ENCODE data around the gene MED26. TPM values are rescaled to one million over a fixed set of nuclear protein-coding genes. Genes with fewer than 3 reads are reported as not detected.

MED26 gene
- total and polyA plus RNA-seq, 2 experiments from 2014 or later = 7.4 to 15.4 TPM

DNA sequence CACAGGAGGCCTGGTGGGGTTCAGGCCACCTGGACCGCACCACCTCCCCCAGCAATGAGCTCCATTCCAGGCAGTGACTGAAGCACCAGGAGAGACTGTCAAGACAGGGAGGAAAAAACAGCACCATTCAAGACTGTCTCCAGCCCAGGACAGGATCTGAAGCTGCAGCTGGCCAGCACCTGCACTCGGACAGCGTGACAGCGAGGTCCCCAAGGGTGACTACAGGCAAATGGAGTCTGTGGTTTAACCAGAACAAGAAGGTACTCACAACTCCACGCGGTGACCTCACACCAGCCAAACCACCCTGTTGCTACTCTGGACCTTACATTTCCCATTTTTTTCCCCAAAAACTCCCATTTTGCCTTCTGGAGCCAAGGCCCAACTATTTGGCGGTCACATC is 9.8 kb downstream of the MED26 start:
- Histone ChIP-seq H3K36me3 (ENCODE audit: insufficient read depth) (no peaks in the 10 kb centered on the region), H3K4me2 (no peak overlapping the region), H3K9me2 (ENCODE audit: insufficient read depth) (0 out of 2 replicates have a peak, but pooled peaks cover 6% of the 10 kb centered on the region), H3K27me3 (ENCODE audit: insufficient read depth) (no peaks in the 10 kb centered on the region), H3K79me2 (replicated peaks; ENCODE audit: insufficient read depth) (peaks cover 100% of the 10 kb centered on the region), H3K27ac (ENCODE audit: low read depth) (no peak overlapping the region), H3K4me1 (ENCODE audit: insufficient read depth) (peaks cover 6% of the 10 kb centered on the region; the same call in 1 of the 2 replicates), H3K4me3 (no peak overlapping the region), H3F3A (replicated peaks; ENCODE audit: low read depth) (no peaks in the 10 kb centered on the region), H4K20me1 (replicated peaks; ENCODE audit: insufficient read depth) (peaks cover 60% of the 10 kb centered on the region), H2AFZ (no peak overlapping the region)
- no peak overlapping the region for H3K4me3 Mint-ChIP-seq
- H3K4me1 Mint-ChIP-seq = peaks cover 41% of the 10 kb centered on the region
- H3K27me3 Mint-ChIP-seq (ENCODE audit: insufficient read depth, low read depth, poor library complexity) = peaks cover 8% of the 10 kb centered on the region
- TF ChIP-seq REST (IDR thresholded peaks at IDR 0.05; ENCODE audit: unreplicated experiment) (no peak), ZNF331 (CRISPR knock-in tag; IDR thresholded peaks at IDR 0.05; ENCODE audit: low read depth) (no peak), POLR2AphosphoS5 (IDR thresholded peaks at IDR 0.05; ENCODE audit: low read depth) (no peak)
- TF ChIP-seq, protein P1, sequence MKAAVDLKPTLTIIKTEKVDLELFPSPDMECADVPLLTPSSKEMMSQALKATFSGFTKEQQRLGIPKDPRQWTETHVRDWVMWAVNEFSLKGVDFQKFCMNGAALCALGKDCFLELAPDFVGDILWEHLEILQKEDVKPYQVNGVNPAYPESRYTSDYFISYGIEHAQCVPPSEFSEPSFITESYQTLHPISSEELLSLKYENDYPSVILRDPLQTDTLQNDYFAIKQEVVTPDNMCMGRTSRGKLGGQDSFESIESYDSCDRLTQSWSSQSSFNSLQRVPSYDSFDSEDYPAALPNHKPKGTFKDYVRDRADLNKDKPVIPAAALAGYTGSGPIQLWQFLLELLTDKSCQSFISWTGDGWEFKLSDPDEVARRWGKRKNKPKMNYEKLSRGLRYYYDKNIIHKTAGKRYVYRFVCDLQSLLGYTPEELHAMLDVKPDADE (IDR thresholded peaks at IDR 0.05) = no peak
- DNase-seq (ENCODE audit: low spot score) (no peak), ATAC-seq (no peak)
- H3K27ac Mint-ChIP-seq = no peak overlapping the region
- H3K36me3 Mint-ChIP-seq (ENCODE audit: low read depth) = no peaks in the 10 kb centered on the region; the same call in 2 of the 3 replicates
- H3K9me3 Mint-ChIP-seq = no peaks in the 10 kb centered on the region

DNA sequence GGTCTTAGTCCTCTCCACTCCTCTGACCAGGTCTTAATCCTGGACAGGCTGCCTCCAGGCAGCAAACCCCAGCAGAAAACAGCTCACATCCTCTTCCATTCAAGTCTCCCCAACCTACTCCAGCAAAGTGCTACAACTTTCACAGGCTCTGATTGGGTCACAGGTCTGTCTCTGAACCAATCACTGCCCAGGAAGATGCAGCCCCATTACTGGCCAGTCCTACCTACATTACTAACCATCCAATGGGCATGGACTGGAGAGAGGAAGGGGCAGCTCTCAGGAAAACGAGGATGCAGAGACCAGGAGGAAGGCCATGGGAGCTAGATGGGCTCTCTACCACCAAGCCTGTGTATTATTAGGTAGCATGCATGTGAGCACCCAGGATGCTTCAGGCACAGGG is 12.2 kb downstream of the MED26 start:
- 0 out of 2 replicates have a peak, but pooled peaks cover 6% of the 10 kb centered on the region for H3K9me2 ChIP-seq (ENCODE audit: insufficient read depth)
- H3K4me3 ChIP-seq = no peak overlapping the region
- H3K9me3 Mint-ChIP-seq = no peaks in the 10 kb centered on the region
- no peak overlapping the region for H3K27ac ChIP-seq (ENCODE audit: low read depth)
- TF ChIP-seq EZH2 (IDR thresholded peaks at IDR 0.05; ENCODE audit: low read depth, unreplicated experiment) (no peak), EZH2phosphoT487 (IDR thresholded peaks at IDR 0.05; ENCODE audit: unreplicated experiment) (no peak), NANOG (IDR thresholded peaks at IDR 0.05; ENCODE audit: borderline replicate concordance) (no peak), JUNB (IDR thresholded peaks at IDR 0.05; ENCODE audit: unreplicated experiment) (no peak), STAT1 (IDR thresholded peaks at IDR 0.05; ENCODE audit: unreplicated experiment) (no peak), ZNF114 (CRISPR knock-in tag; IDR thresholded peaks at IDR 0.05) (no peak)
- peaks cover 56% of the 10 kb centered on the region for H4K20me1 ChIP-seq (replicated peaks; ENCODE audit: insufficient read depth)
- H3K4me1 Mint-ChIP-seq = peaks cover 41% of the 10 kb centered on the region
- no peaks in the 10 kb centered on the region for H3K36me3 ChIP-seq (ENCODE audit: insufficient read depth)
- no peak overlapping the region for H3K4me2 ChIP-seq
- no peaks in the 10 kb centered on the region; the same call in 2 of the 3 replicates for H3K36me3 Mint-ChIP-seq (ENCODE audit: low read depth)
- H3K27me3 ChIP-seq (ENCODE audit: insufficient read depth) = no peaks in the 10 kb centered on the region
- H3K79me2 ChIP-seq (replicated peaks; ENCODE audit: insufficient read depth) = peaks cover 100% of the 10 kb centered on the region
- no peak overlapping the region; the same call in 1 of the 2 replicates for H3K27ac Mint-ChIP-seq
- H3K4me3 Mint-ChIP-seq = no peak overlapping the region
- peak; percentile 44 for DNase-seq (ENCODE audit: low spot score)
- ATAC-seq = peak; percentile 78
- H3K4me1 ChIP-seq (ENCODE audit: insufficient read depth) = peaks cover 6% of the 10 kb centered on the region; the same call in 1 of the 2 replicates
- H3F3A ChIP-seq (replicated peaks; ENCODE audit: low read depth) = no peaks in the 10 kb centered on the region
- H3K27me3 Mint-ChIP-seq (ENCODE audit: insufficient read depth, low read depth, poor library complexity) = peaks cover 8% of the 10 kb centered on the region
- no peak overlapping the region for H2AFZ ChIP-seq
